Measurements from ENCODE around the gene RCBTB1.

DNA sequence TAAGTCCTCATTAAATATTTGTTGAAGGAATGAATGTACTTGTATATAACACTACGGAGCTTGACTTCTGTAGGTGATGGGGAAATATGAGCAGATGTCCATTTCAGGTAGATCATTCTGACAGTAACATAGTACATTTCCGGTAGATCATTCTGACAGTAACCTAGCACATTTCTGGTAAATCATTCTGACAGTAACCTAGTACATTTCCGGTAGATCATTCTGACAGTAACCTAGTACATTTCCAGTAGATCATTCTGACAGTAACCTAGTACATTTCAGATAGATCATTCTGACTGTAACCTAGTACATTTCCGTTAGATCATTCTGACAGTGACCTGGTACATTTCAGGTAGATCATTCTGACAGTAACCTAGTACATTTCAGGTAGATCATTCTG is 87.2 kb downstream of the RCBTB1 start:
- TF ChIP-seq ARNT (IDR thresholded peaks at IDR 0.05): no peak
- TF ChIP-seq SUZ12 (IDR thresholded peaks at IDR 0.05): no peak
- TF ChIP-seq FOXM1 (IDR thresholded peaks at IDR 0.05; ENCODE audit: borderline replicate concordance): no peak
- TF ChIP-seq FOXK2 (IDR thresholded peaks at IDR 0.05): no peak
- TF ChIP-seq ELF4 (IDR thresholded peaks at IDR 0.05): no peak
- TF ChIP-seq SP1 (IDR thresholded peaks at IDR 0.05): no peak
- TF ChIP-seq BHLHE40 (IDR thresholded peaks at IDR 0.05; ENCODE audit: borderline replicate concordance): no peak
- no peak for TF ChIP-seq CTBP1 (IDR thresholded peaks at IDR 0.05; ENCODE audit: borderline replicate concordance)
- TF ChIP-seq FOXA1 (IDR thresholded peaks at IDR 0.05): no peak
